ENCODE measurements around the gene ZFP42. TPM values are rescaled to one million over a fixed set of nuclear protein-coding genes. Genes with fewer than 3 reads are reported as not detected.

Gene ZFP42
- total and polyA plus RNA-seq, 2 donors = 0.11 TPM; not detected in 1

GRCh38 chr4:188005561-188005960, 10.0 kb downstream of the ZFP42 start:
- no peak for DNase-seq (ENCODE audit: extremely low spot score)
- Histone ChIP-seq H3K27ac (ENCODE audit: low read depth) (no peak overlapping the region), H3K4me3 (ENCODE audit: low read depth, low read length) (no peak overlapping the region), H3K36me3 (ENCODE audit: insufficient read depth) (no peaks in the 10 kb centered on the region), H3K4me1 (ENCODE audit: insufficient read depth) (no peaks in the 10 kb centered on the region)
- WGBS = 64% methylated on average over 3 of the region's 3 CpGs

- 84% methylated on average over 5 of the region's 5 CpGs for WGBS
- no peaks in the 10 kb centered on the region for H3K36me3 ChIP-seq (ENCODE audit: insufficient read depth)
- H3K4me3 ChIP-seq (ENCODE audit: low read depth, low read length) = no peak overlapping the region
- H3K4me1 ChIP-seq (ENCODE audit: insufficient read depth) = no peaks in the 10 kb centered on the region
- DNase-seq (ENCODE audit: extremely low spot score) = no peak
- H3K27ac ChIP-seq (ENCODE audit: low read depth) = no peak overlapping the region
Observed at GRCh38 chr4:188006285-188006848, 10.8 kb downstream of the ZFP42 start.

GRCh38 chr4:188008377-188008776, 12.8 kb downstream of the ZFP42 start:
- no peak overlapping the region for H3K4me3 ChIP-seq (ENCODE audit: low read depth, low read length)
- H3K27ac ChIP-seq (ENCODE audit: low read depth) = no peak overlapping the region
- no peak for DNase-seq (ENCODE audit: extremely low spot score)
- no peaks in the 10 kb centered on the region for H3K4me1 ChIP-seq (ENCODE audit: insufficient read depth)
- 39% methylated on average over 8 of the region's 8 CpGs for WGBS
- no peaks in the 10 kb centered on the region for H3K36me3 ChIP-seq (ENCODE audit: insufficient read depth)

GRCh38 chr4:188012426-188012945, 16.9 kb downstream of the ZFP42 start:
- Histone ChIP-seq H3K4me1 (ENCODE audit: insufficient read depth) (no peaks in the 10 kb centered on the region), H3K27ac (ENCODE audit: low read depth) (no peak overlapping the region), H3K36me3 (ENCODE audit: insufficient read depth) (no peaks in the 10 kb centered on the region), H3K4me3 (ENCODE audit: low read depth, low read length) (no peak overlapping the region)
- no peak for DNase-seq (ENCODE audit: extremely low spot score)
- WGBS = 89% methylated on average over 7 of the region's 7 CpGs

GRCh38 chr4:188015025-188015940, 19.7 kb downstream of the ZFP42 start:
- Histone ChIP-seq H3K36me3 (ENCODE audit: insufficient read depth) (no peaks in the 10 kb centered on the region), H3K4me1 (ENCODE audit: insufficient read depth) (no peaks in the 10 kb centered on the region), H3K4me3 (ENCODE audit: low read depth, low read length) (no peak overlapping the region), H3K27ac (ENCODE audit: low read depth) (no peak overlapping the region)
- DNase-seq (ENCODE audit: extremely low spot score) = no peak
- WGBS = 43% methylated on average over 14 of the region's 14 CpGs

- DNase-seq (ENCODE audit: extremely low spot score) = no peak
- H3K27ac ChIP-seq (ENCODE audit: low read depth) = no peak overlapping the region
- no peak overlapping the region for H3K4me3 ChIP-seq (ENCODE audit: low read depth, low read length)
- H3K36me3 ChIP-seq (ENCODE audit: insufficient read depth) = no peaks in the 10 kb centered on the region
- WGBS = 20% methylated on average over 7 of the region's 7 CpGs
- no peaks in the 10 kb centered on the region for H3K4me1 ChIP-seq (ENCODE audit: insufficient read depth)
Observed at GRCh38 chr4:188016754-188017153, 21.2 kb downstream of the ZFP42 start.

GRCh38 chr4:188018262-188018661, 22.7 kb downstream of the ZFP42 start:
- DNase-seq (ENCODE audit: extremely low spot score) = no peak
- WGBS = 82% methylated on average over 6 of the region's 6 CpGs
- Histone ChIP-seq H3K27ac (ENCODE audit: low read depth) (no peak overlapping the region), H3K4me3 (ENCODE audit: low read depth, low read length) (no peak overlapping the region), H3K36me3 (ENCODE audit: insufficient read depth) (no peaks in the 10 kb centered on the region), H3K4me1 (ENCODE audit: insufficient read depth) (no peaks in the 10 kb centered on the region)

- Histone ChIP-seq H3K4me3 (ENCODE audit: low read depth, low read length) (no peak overlapping the region), H3K27ac (ENCODE audit: low read depth) (no peak overlapping the region), H3K4me1 (ENCODE audit: insufficient read depth) (no peaks in the 10 kb centered on the region), H3K36me3 (ENCODE audit: insufficient read depth) (no peaks in the 10 kb centered on the region)
- DNase-seq (ENCODE audit: extremely low spot score) = peak; percentile 48
- WGBS = 45% methylated on average over 5 of the region's 5 CpGs
Observed at GRCh38 chr4:188021548-188022249, 26.1 kb downstream of the ZFP42 start.

GRCh38 chr4:188023682-188024081, 28.1 kb downstream of the ZFP42 start:
- no peak for DNase-seq (ENCODE audit: extremely low spot score)
- Histone ChIP-seq H3K27ac (ENCODE audit: low read depth) (no peak overlapping the region), H3K4me1 (ENCODE audit: insufficient read depth) (no peaks in the 10 kb centered on the region), H3K36me3 (ENCODE audit: insufficient read depth) (no peaks in the 10 kb centered on the region), H3K4me3 (ENCODE audit: low read depth, low read length) (no peak overlapping the region)
- 91% methylated on average over 6 of the region's 6 CpGs for WGBS

GRCh38 chr4:188025476-188025875, 29.9 kb downstream of the ZFP42 start:
- Histone ChIP-seq H3K27ac (ENCODE audit: low read depth) (no peak overlapping the region), H3K4me3 (ENCODE audit: low read depth, low read length) (no peak overlapping the region), H3K36me3 (ENCODE audit: insufficient read depth) (no peaks in the 10 kb centered on the region), H3K4me1 (ENCODE audit: insufficient read depth) (no peaks in the 10 kb centered on the region)
- no peak for DNase-seq (ENCODE audit: extremely low spot score)
- 94% methylated on average over 2 of the region's 2 CpGs for WGBS

- Histone ChIP-seq H3K36me3 (ENCODE audit: insufficient read depth) (no peaks in the 10 kb centered on the region), H3K27ac (ENCODE audit: low read depth) (no peak overlapping the region), H3K4me1 (ENCODE audit: insufficient read depth) (no peaks in the 10 kb centered on the region), H3K4me3 (ENCODE audit: low read depth, low read length) (no peak overlapping the region)
- DNase-seq (ENCODE audit: extremely low spot score) = no peak
- 99% methylated on average over 13 of the region's 13 CpGs for WGBS
Observed at GRCh38 chr4:188029114-188029513, 33.5 kb downstream of the ZFP42 start.

GRCh38 chr4:188030401-188030800, 34.8 kb downstream of the ZFP42 start:
- WGBS = 88% methylated on average over 3 of the region's 3 CpGs

GRCh38 chr4:188031751-188032150, 36.2 kb downstream of the ZFP42 start:
- Histone ChIP-seq H3K27ac (ENCODE audit: low read depth) (no peak overlapping the region), H3K4me3 (ENCODE audit: low read depth, low read length) (no peak overlapping the region), H3K36me3 (ENCODE audit: insufficient read depth) (no peaks in the 10 kb centered on the region), H3K4me1 (ENCODE audit: insufficient read depth) (no peaks in the 10 kb centered on the region)
- no peak for DNase-seq (ENCODE audit: extremely low spot score)
- WGBS = 50% methylated on average over 18 of the region's 18 CpGs

More at GRCh38 chr4:188030401-188030800, 34.8 kb downstream of the ZFP42 start:
- H3K27ac ChIP-seq (ENCODE audit: low read depth) = no peak overlapping the region
- no peaks in the 10 kb centered on the region for H3K36me3 ChIP-seq (ENCODE audit: insufficient read depth)
- H3K4me1 ChIP-seq (ENCODE audit: insufficient read depth) = no peaks in the 10 kb centered on the region
- no peak overlapping the region for H3K4me3 ChIP-seq (ENCODE audit: low read depth, low read length)
- DNase-seq (ENCODE audit: extremely low spot score) = no peak

Data from urinary bladder (tissue), 4 donors.